Karpas-422 (cell line): ENCODE measurements around the gene MRPS16. TPM values are rescaled to one million over a fixed set of nuclear protein-coding genes. Genes with fewer than 3 reads are reported as not detected.

Experiments used
- DNase-seq: peaks from one replicate; pipeline ENCODE4 v3.0.0-alpha.2; 2015
- H2AFZ ChIP-seq: fragments of 200-600 bp; sonication (generic); 2 replicates; pipeline ENCODE4 v1.6.1; 2014; ENCODE audit warnings: antibody characterized with exemption, low read length, mixed read lengths
- H3K27ac ChIP-seq: fragments of 200-600 bp; sonication (generic); 2 replicates; pipeline ENCODE4 v1.5.1; 2014; ENCODE audit warnings: mild to moderate bottlenecking, low read length, moderate library complexity
- H3K27me3 ChIP-seq: fragments of 200-600 bp; sonication (generic); 2 replicates; pipeline ENCODE4 v1.6.1; 2014; ENCODE audit warnings: low read length, mixed read lengths
- H3K36me3 ChIP-seq: fragments of 200-600 bp; sonication (generic); 2 replicates; pipeline ENCODE4 v1.6.1; 2014; ENCODE audit warnings: low read length, mixed read lengths; ENCODE audit not compliant: insufficient read depth
- H3K4me1 ChIP-seq: fragments of 200-600 bp; sonication (generic); 2 replicates; pipeline ENCODE4 v1.6.1; 2014; ENCODE audit warnings: mild to moderate bottlenecking, low read length, mixed read lengths
- H3K4me2 ChIP-seq: fragments of 200-600 bp; sonication (generic); 2 replicates; pipeline ENCODE4 v1.6.1; 2014; ENCODE audit warnings: low read length, low read depth, mild to moderate bottlenecking; ENCODE audit not compliant: poor library complexity, severe bottlenecking
- H3K4me3 ChIP-seq: fragments of 200-600 bp; sonication (generic); 2 replicates; pipeline ENCODE4 v1.5.1; 2014; ENCODE audit warnings: mild to moderate bottlenecking, antibody characterized with exemption, low read length, mixed read lengths
- H3K79me2 ChIP-seq: fragments of 200-600 bp; sonication (generic); 2 replicates; pipeline ENCODE4 v1.6.1; 2014; ENCODE audit warnings: mild to moderate bottlenecking, low read length, mixed read lengths
- H3K9ac ChIP-seq: fragments of 200-600 bp; sonication (generic); 2 replicates; pipeline ENCODE4 v1.6.0; 2014; ENCODE audit warnings: low read length
- H3K9me2 ChIP-seq: fragments of 200-600 bp; sonication (generic), shearing (Covaris generic); replicated peaks from 2 replicates; pipeline ENCODE4 v1.6.0; 2014; ENCODE audit warnings: mild to moderate bottlenecking, low read length, moderate library complexity; ENCODE audit not compliant: insufficient read depth
- H3K9me3 ChIP-seq: fragments of 300-700, 200-600 bp; sonication (generic); 2 replicates; pipeline ENCODE4 v1.6.1; 2014; ENCODE audit warnings: low read length, mixed read lengths
- H4K20me1 ChIP-seq: fragments of 200-600 bp; sonication (generic); 2 replicates; pipeline ENCODE4 v1.6.1; 2014; ENCODE audit warnings: mild to moderate bottlenecking, antibody characterized with exemption, low read length, low read depth; ENCODE audit not compliant: insufficient read depth
- small RNA-seq: library from RNA; depleted of rRNA; stranded (forward); fragments of <200 nt; gene quantifications from one replicate; pipeline ENCODE3, GENCODE V24; 2014
- total RNA-seq: library from RNA; depleted of rRNA; stranded (reverse); fragments of >200 nt; shearing (Covaris generic); gene quantifications from 2 replicates; pipeline ENCODE4 v1.2.3, GENCODE V29; 2014; ENCODE audit warnings: low replicate concordance; rRNA removed

The MRPS16 gene
- total RNA-seq, 1 experiment from 2014 or later: 88.2 TPM

DNA sequence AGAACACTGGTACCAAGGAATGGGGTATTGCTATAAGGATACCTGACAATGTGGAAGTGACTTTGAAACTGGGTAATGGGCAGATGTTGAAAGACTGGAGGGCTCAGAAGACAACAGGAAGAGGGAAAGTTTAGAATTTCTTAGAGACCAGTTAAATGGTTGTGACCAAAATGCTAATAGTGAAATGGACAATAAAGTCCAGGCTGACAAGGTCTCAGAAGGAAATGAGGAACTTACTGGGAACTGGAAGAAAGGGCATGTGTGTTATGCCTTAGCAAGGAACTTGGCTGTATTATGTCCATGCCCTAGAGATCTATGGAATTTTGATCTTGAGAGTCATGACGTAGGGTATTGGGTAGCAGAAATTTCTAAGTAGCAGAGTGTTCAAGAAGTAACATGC lies 46.6 kb downstream of the MRPS16 start:
- H2AFZ ChIP-seq: no peak overlapping the region
- H3K4me3 ChIP-seq: no peak overlapping the region
- H3K36me3 ChIP-seq: peaks cover 8% of the 10 kb centered on the region; the same call in 1 of the 2 replicates
- H4K20me1 ChIP-seq: no peaks in the 10 kb centered on the region
- H3K9me3 ChIP-seq: no peaks in the 10 kb centered on the region
- no peaks in the 10 kb centered on the region for H3K27me3 ChIP-seq
- no peak overlapping the region for H3K9ac ChIP-seq
- no peaks in the 10 kb centered on the region for H3K4me1 ChIP-seq
- no peaks in the 10 kb centered on the region for H3K9me2 ChIP-seq
- no peaks in the 10 kb centered on the region for H3K79me2 ChIP-seq
- H3K27ac ChIP-seq: no peak overlapping the region
- no peak overlapping the region for H3K4me2 ChIP-seq
- DNase-seq: no peak

DNA sequence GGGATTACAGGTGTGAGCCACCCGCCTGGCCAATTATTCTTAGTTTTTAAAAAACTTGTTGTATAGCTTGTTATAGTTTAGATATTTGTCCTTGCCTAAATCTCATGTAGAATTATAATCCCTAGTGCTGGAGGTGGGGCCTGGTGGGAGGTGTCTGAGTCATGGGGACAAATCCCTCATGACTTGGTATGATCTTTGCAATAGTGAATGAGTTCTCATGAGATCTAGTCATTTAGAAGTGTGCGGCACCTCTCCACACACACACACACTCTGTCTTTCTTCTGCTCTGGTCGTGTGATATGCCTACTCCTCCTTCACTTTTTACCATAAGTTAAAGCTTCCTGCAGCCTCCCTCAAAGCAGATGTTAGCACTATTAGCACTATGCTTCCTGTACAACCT lies 47.4 kb downstream of the MRPS16 start:
- no peaks in the 10 kb centered on the region for H3K27me3 ChIP-seq
- H3K79me2 ChIP-seq: no peaks in the 10 kb centered on the region
- no peak overlapping the region for H3K4me3 ChIP-seq
- no peak overlapping the region for H3K27ac ChIP-seq
- no peaks in the 10 kb centered on the region for H3K4me1 ChIP-seq
- DNase-seq: no peak
- H3K9ac ChIP-seq: no peak overlapping the region
- H3K36me3 ChIP-seq: peaks cover 8% of the 10 kb centered on the region; the same call in 1 of the 2 replicates
- no peaks in the 10 kb centered on the region for H3K9me2 ChIP-seq
- no peak overlapping the region for H2AFZ ChIP-seq
- H4K20me1 ChIP-seq: no peaks in the 10 kb centered on the region
- H3K4me2 ChIP-seq: no peak overlapping the region
- H3K9me3 ChIP-seq: no peaks in the 10 kb centered on the region

Small RNA genes within 50 kb of the gene (small RNA-seq; reads per million reads assigned to genes)
- not detected for gene RNU6-833P

Other genes starting within 250 kb of the MRPS16 start
- gene P4HA1, start 155.8 kb downstream of the MRPS16 start, total RNA-seq: 71.2 and 107 TPM in 2 replicates
- 1.3 and 2.7 TPM in 2 replicates for gene NUDT13, start 142.2 kb downstream of the MRPS16 start, total RNA-seq
- 21.9 and 36.8 TPM in 2 replicates for gene ECD, start 84.6 kb downstream of the MRPS16 start, total RNA-seq
- 18.7 and 31.5 TPM in 2 replicates for gene FAM149B1, start 84.5 kb downstream of the MRPS16 start, total RNA-seq
- gene DNAJC9, start 5.4 kb downstream of the MRPS16 start, total RNA-seq: 31.7 and 44.1 TPM in 2 replicates
- 14.2 and 14.4 TPM in 2 replicates for gene CFAP70, start 106.2 kb upstream of the MRPS16 start, total RNA-seq
- 56.2 and 90.9 TPM in 2 replicates for gene ANXA7, start 161.4 kb upstream of the MRPS16 start, total RNA-seq
- gene MSS51, start 180.9 kb upstream of the MRPS16 start, total RNA-seq: 2.7 and 5.7 TPM in 2 replicates
- gene PPP3CB, start 243.4 kb upstream of the MRPS16 start, total RNA-seq: 24.1 and 51.0 TPM in 2 replicates